IMR-90 (cell line): Measurements from ENCODE around the gene CD2. TPM values are rescaled to one million over a fixed set of nuclear protein-coding genes. Genes with fewer than 3 reads are reported as not detected.

ENCODE experiments used
- ATAC-seq: fragments of 200-7000 bp; cut with Tn5 transposase; 2 replicates; pipeline ENCODE4 v1.9.1; 2020; ENCODE audit warnings: low read depth, mild to moderate bottlenecking, moderate library complexity
- BruUV-seq: library from RNA; stranded (reverse); fragments of 400-500 nt; replicated peaks from 2 replicates; lab custom pipeline; 2021; lab: Mats Ljungman, UMichigan
- CTCF ChIA-PET: fragments of 300-600 bp; formaldehyde crosslinking; extraction: SDS; loops from one replicate; lab custom pipeline; 2021; ENCODE audit warnings: antibody characterized with exemption; lab: Yijun Ruan, JAX
- POLR2A ChIA-PET: fragments of 300-600 bp; sonication (Branson Sonifier 250); formaldehyde crosslinking; loops from one replicate; lab custom pipeline; 2022; ENCODE audit warnings: antibody characterized with exemption; ENCODE audit not compliant: unreplicated experiment; lab: Charles Lee
- DNase-seq: peaks from one replicate; pipeline ENCODE4 v3.0.0; 2013
- H2AFZ ChIP-seq: replicated peaks from 2 replicates; pipeline ENCODE3; 2013; ENCODE audit warnings: low read length, mild to moderate bottlenecking; ENCODE audit not compliant: poor library complexity
- H2AK5ac ChIP-seq: 2 replicates; pipeline ENCODE4 v1.6.1; 2013; ENCODE audit warnings: low read depth, low read length, inconsistent platforms
- H2AK9ac ChIP-seq: replicated peaks from 2 replicates; pipeline ENCODE3; 2013; ENCODE audit warnings: mild to moderate bottlenecking, low read depth, low read length, moderate library complexity; ENCODE audit not compliant: poor library complexity
- H2BK120ac ChIP-seq: 2 replicates; pipeline ENCODE4 v1.6.1; 2013; ENCODE audit warnings: low read depth, low read length, inconsistent platforms
- H2BK15ac ChIP-seq: 3 replicates; pipeline ENCODE4 v1.6.1; 2013; ENCODE audit warnings: low read depth, low read length, inconsistent platforms
- H2BK20ac ChIP-seq: 2 replicates; pipeline ENCODE4 v1.6.1; 2013; ENCODE audit warnings: low read depth, mild to moderate bottlenecking, inconsistent platforms, low read length, moderate library complexity
- H2BK5ac ChIP-seq: 2 replicates; pipeline ENCODE4 v1.6.1; 2013; ENCODE audit warnings: mild to moderate bottlenecking, low read depth, low read length, inconsistent platforms; ENCODE audit not compliant: poor library complexity, severe bottlenecking
- H3K14ac ChIP-seq: replicated peaks from 2 replicates; pipeline ENCODE4 v1.6.1; 2013; ENCODE audit warnings: low read depth, low read length, inconsistent platforms
- H3K18ac ChIP-seq: 2 replicates; pipeline ENCODE4 v1.6.1; 2013; ENCODE audit warnings: low read depth, low read length, control low read depth
- H3K23ac ChIP-seq: 2 replicates; pipeline ENCODE4 v1.6.1; 2013; ENCODE audit warnings: low read depth, low read length, inconsistent platforms
- H3K27ac ChIP-seq: 2 replicates; pipeline ENCODE4 v1.5.1; 2013; ENCODE audit warnings: mild to moderate bottlenecking, control low read depth, low read length; ENCODE audit not compliant: insufficient read depth
- H3K27me3 ChIP-seq: 2 replicates; pipeline ENCODE4 v1.6.1; 2013; ENCODE audit warnings: low read length; ENCODE audit not compliant: control insufficient read depth, insufficient read depth
- H3K36me3 ChIP-seq: 2 replicates; pipeline ENCODE4 v1.6.1; 2013; ENCODE audit warnings: low read length, mixed read lengths; ENCODE audit not compliant: control insufficient read depth, insufficient read depth
- H3K4ac ChIP-seq: 2 replicates; pipeline ENCODE4 v1.6.1; 2013; ENCODE audit warnings: low read depth, low read length, inconsistent platforms
- H3K4me1 ChIP-seq: 2 replicates; pipeline ENCODE4 v1.6.1; 2013; ENCODE audit warnings: low read length, mixed read lengths; ENCODE audit not compliant: control insufficient read depth, insufficient read depth
- H3K4me2 ChIP-seq: 2 replicates; pipeline ENCODE4 v1.6.1; 2013; ENCODE audit warnings: low read depth, mild to moderate bottlenecking, control low read depth, low read length, moderate library complexity
- H3K4me3 ChIP-seq: 2 replicates; pipeline ENCODE4 v1.5.1; 2013; ENCODE audit warnings: low read depth, mild to moderate bottlenecking, control low read depth, low read length, moderate library complexity; ENCODE audit not compliant: insufficient read depth
- H3K56ac ChIP-seq: 2 replicates; pipeline ENCODE4 v1.6.1; 2013; ENCODE audit warnings: low read length, inconsistent platforms; ENCODE audit not compliant: insufficient read depth; ENCODE audit errors: extremely low read depth
- H3K79me1 ChIP-seq, 2 experiments: 2 replicates each; pipeline ENCODE4 v1.6.1; 2013; ENCODE audit warnings: low read length in 2 of 2, inconsistent platforms in 1 of 2, low read depth in 1 of 2
- H3K9ac ChIP-seq: 2 replicates; pipeline ENCODE4 v1.6.1; 2013; ENCODE audit warnings: low read depth, low read length, control low read depth
- H3K9me1 ChIP-seq: 2 replicates; pipeline ENCODE4 v1.6.1; 2013; ENCODE audit warnings: low read length, inconsistent platforms; ENCODE audit not compliant: insufficient read depth
- H3K9me3 ChIP-seq: 2 replicates; pipeline ENCODE4 v1.6.1; 2013; ENCODE audit warnings: low read length; ENCODE audit not compliant: control insufficient read depth, insufficient read depth
- H4K20me1 ChIP-seq: 2 replicates; pipeline ENCODE4 v1.6.1; 2013; ENCODE audit warnings: low read length, inconsistent platforms; ENCODE audit not compliant: insufficient read depth
- H4K5ac ChIP-seq: 2 replicates; pipeline ENCODE4 v1.6.1; 2013; ENCODE audit warnings: mild to moderate bottlenecking, low read depth, low read length, control low read depth
- H4K8ac ChIP-seq, 2 experiments: 2 replicates each; pipeline ENCODE4 v1.6.1; 2013; ENCODE audit warnings: low read depth in 2 of 2, low read length in 2 of 2, control low read depth in 1 of 2, inconsistent platforms in 1 of 2
- H4K91ac ChIP-seq: 2 replicates; pipeline ENCODE4 v1.6.1; 2013; ENCODE audit warnings: low read depth, low read length, inconsistent platforms; ENCODE audit not compliant: insufficient read depth
- RCOR1 ChIP-seq: IDR thresholded peaks from 2 replicates; pipeline ENCODE4 v1.6.1; 2012; ENCODE audit warnings: mild to moderate bottlenecking, low read length, improper control_type of control experiment; ENCODE audit not compliant: insufficient replicate concordance
- WGBS, 2 experiments: methylation state at CpG; one replicate each; pipeline versions ENCODE4 v1.1.5 to v1.1.7; 2013; ENCODE audit warnings: missing lambda C conversion rate in 2 of 2; ENCODE audit not compliant: insufficient read length in 1 of 2; ENCODE audit errors: extremely low coverage in 2 of 2; 5-methylcytosine and 5-hydroxymethylcytosine counted together
- dilution Hi-C: fragments of 300-500 bp; cut with HindIII; formaldehyde crosslinking; loops from one replicate; pipeline ENCODE4 v1.14.3; 2018; ENCODE audit warnings: low sequenced_read_pairs; ENCODE audit not compliant: unreplicated experiment
- in situ Hi-C: fragments of 300-500 bp; cut with MboI; formaldehyde crosslinking; loops from 3 replicates; pipeline ENCODE4 v1.14.3; 2019; ENCODE audit warnings: low sequenced_read_pairs, inconsistent platforms, mixed read lengths
- intact Hi-C: fragments of 100-400 bp; cut with micrococcal nuclease; formaldehyde crosslinking; loops from 2 replicates; pipeline ENCODE4 v1.10.0; 2022
- polyA plus RNA-seq, 3 experiments: library from polyadenylated mRNA; depleted of rRNA; stranded (reverse); fragments of >200 nt; gene quantifications; 2 replicates each; pipeline ENCODE4 v1.2.3, GENCODE V29; 2012; ENCODE audit warnings: low replicate concordance in 1 of 3
- total RNA-seq: library from RNA; depleted of rRNA; stranded (reverse); fragments of >200 nt; gene quantifications from 2 replicates; pipeline ENCODE4 v1.2.3, GENCODE V29; 2012

CD2 gene
- total and polyA plus RNA-seq, 2 of the 4 experiments (the other 2 are of a cell fraction): not detected

DNA sequence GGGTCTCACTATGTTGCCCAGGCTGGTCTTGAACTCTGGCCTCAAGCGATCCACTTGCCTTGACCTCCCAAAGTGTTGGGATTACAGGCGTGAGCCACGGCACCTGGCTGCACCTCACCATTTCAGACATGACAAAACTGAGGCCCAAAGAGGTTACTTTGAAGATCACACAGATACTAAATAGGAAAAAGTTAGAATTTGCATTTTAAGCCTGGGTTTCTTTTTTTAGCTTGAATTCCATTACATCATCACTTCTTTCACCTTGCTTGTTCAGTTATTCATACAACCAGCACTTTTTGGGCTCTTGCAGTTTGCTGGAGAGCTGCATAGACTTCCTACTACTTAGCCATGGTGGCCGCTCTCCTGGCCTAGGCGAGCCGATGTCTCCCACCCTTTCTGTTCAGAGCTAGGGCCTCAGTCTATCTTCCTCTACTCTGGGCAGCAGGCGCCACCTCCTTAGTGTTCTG lies 16.3 kb upstream of the CD2 start:
- Histone ChIP-seq H3K27ac (no peak overlapping the region), H3K4ac (no peak overlapping the region), H3K9ac (no peak overlapping the region), H3K79me1 (no peaks in the 10 kb centered on the region), H2BK5ac (no peak overlapping the region), H2AK9ac (no peak overlapping the region), H4K20me1 (no peaks in the 10 kb centered on the region), H3K18ac (no peak overlapping the region), H4K8ac (no peak overlapping the region), H3K9me3 (peaks cover 10% of the 10 kb centered on the region), H3K27me3 (no peaks in the 10 kb centered on the region), H2BK15ac (no peak overlapping the region), H3K4me1 (no peaks in the 10 kb centered on the region), H3K4me2 (no peak overlapping the region), H3K23ac (no peak overlapping the region), H2AK5ac (no peak overlapping the region), H3K56ac (no peak overlapping the region), H4K5ac (no peak overlapping the region), H3K9me1 (no peaks in the 10 kb centered on the region), H3K36me3 (no peaks in the 10 kb centered on the region), H2BK20ac (no peak overlapping the region), H2AFZ (no peak overlapping the region), H3K4me3 (no peak overlapping the region), H3K14ac (no peak overlapping the region), H4K91ac (no peak overlapping the region), H2BK120ac (no peak overlapping the region)
- intact Hi-C loops (loop anchor here (1.0 to 5.0 kb wide), 4 partner anchors 79 to 544 kb away; partner anchors contain the start of gene TTF2), in situ Hi-C loops (loop anchor here (25.0 kb wide), 1 partner anchor 549 kb away; no protein-coding TSS in a partner anchor), dilution Hi-C loops (no loop called here)
- DNase-seq: no peak
- ATAC-seq: no peak
- WGBS, 2 experiments: 90% methylated on average over 2 of the region's 7 CpGs; no CpG with 5 or more reads in 1 of the 2 experiments
- no peak for TF ChIP-seq RCOR1
- no TSS peak for BruUV-seq
- CTCF ChIA-PET: interaction anchor here (0.7 to 1.5 kb wide), 5 partner anchors 9 to 320 kb away, joined by 3 to 4 read pairs (median 4); no protein-coding TSS in a partner anchor
- POLR2A ChIA-PET: no interaction called here
